Measurements from ENCODE around the gene HARS1. TPM values are rescaled to one million over a fixed set of nuclear protein-coding genes. Genes with fewer than 3 reads are reported as not detected.

The HARS1 gene
- total and polyA plus RNA-seq, 2 of the 13 experiments (the other 11 are each of a cell fraction or from before 2014, with no cell fraction given), result 36.9 to 66.2 TPM

DNA sequence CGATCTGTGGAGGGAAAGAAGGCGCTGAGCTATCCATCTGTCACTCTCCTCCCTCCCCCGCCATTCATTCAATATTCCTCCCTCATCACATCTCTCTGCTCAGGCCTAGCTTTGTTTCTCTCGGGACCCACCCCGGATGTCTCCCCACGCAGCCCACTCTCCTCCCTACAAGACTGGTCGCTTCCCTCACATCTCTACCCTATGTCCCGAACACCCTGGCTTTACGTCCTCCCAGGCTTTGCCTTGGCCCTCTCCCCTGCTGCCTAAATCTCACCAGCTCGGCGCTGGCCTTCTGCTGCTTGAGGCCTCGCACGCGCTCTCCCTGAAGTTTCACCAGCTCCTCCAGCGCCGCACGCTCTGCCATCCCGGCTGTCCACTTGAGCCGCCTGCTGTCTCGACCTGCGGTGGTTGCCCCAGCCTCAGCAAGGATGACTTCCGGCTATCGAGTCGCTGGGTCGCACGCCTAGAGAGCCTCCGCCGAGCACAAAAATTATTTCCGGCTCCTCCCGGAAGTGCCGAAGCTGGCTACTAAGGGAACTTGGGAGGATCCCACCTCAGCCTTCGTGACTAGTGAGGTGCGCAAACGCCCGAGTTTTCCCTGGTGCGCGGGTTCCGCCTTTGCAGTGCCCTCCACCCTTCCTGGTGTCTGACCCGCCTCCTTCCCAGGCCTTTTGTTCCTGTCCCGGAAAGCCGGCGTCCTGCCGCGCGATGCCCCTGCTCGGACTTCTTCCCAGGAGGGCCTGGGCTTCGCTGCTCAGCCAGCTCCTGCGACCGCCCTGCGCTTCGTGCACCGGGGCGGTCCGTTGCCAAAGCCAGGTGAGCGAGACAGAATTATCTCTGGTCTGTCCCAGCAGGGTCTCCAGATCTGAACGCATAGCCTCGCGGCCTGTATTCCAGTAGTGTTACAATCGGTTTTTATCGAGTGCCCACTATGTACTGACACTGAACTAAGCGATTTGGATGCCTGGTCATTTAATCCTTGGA is at the start of gene HARS1, which contains the start of gene HARS2 (continued):
- TF ChIP-seq, protein P1, sequence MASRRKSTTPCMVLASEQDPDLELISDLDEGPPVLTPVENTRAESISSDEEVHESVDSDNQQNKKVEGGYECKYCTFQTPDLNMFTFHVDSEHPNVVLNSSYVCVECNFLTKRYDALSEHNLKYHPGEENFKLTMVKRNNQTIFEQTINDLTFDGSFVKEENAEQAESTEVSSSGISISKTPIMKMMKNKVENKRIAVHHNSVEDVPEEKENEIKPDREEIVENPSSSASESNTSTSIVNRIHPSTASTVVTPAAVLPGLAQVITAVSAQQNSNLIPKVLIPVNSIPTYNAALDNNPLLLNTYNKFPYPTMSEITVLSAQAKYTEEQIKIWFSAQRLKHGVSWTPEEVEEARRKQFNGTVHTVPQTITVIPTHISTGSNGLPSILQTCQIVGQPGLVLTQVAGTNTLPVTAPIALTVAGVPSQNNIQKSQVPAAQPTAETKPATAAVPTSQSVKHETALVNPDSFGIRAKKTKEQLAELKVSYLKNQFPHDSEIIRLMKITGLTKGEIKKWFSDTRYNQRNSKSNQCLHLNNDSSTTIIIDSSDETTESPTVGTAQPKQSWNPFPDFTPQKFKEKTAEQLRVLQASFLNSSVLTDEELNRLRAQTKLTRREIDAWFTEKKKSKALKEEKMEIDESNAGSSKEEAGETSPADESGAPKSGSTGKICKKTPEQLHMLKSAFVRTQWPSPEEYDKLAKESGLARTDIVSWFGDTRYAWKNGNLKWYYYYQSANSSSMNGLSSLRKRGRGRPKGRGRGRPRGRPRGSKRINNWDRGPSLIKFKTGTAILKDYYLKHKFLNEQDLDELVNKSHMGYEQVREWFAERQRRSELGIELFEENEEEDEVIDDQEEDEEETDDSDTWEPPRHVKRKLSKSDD (CRISPR knock-in tag; IDR thresholded peaks at IDR 0.05; ENCODE audit: low read depth), result no peak; the same call in 1 of the 2 replicates
- no peak for TF ChIP-seq ZNF557 (CRISPR knock-in tag; IDR thresholded peaks at IDR 0.05)
- TF ChIP-seq ZSCAN20 (CRISPR knock-in tag; IDR thresholded peaks at IDR 0.05; ENCODE audit: borderline replicate concordance), result peak; percentile 80; the same call in 1 of the 2 replicates
- TF ChIP-seq RFXANK (CRISPR knock-in tag; IDR thresholded peaks at IDR 0.05), result no peak
- peak; percentile 98 for TF ChIP-seq ZNF230 (CRISPR knock-in tag; IDR thresholded peaks at IDR 0.05)
- TF ChIP-seq DPF2 (CRISPR knock-in tag; IDR thresholded peaks at IDR 0.05; ENCODE audit: borderline replicate concordance, low read depth), result no peak
- no peak for TF ChIP-seq ZNF510 (CRISPR knock-in tag; IDR thresholded peaks at IDR 0.05; ENCODE audit: low read depth)
- TF ChIP-seq SOX5 (CRISPR knock-in tag; IDR thresholded peaks at IDR 0.05; ENCODE audit: borderline replicate concordance), result no peak
- TF ChIP-seq SMYD3 (CRISPR knock-in tag; IDR thresholded peaks at IDR 0.05), result no peak; the same call in 1 of the 2 replicates
- TF ChIP-seq, protein P2, sequence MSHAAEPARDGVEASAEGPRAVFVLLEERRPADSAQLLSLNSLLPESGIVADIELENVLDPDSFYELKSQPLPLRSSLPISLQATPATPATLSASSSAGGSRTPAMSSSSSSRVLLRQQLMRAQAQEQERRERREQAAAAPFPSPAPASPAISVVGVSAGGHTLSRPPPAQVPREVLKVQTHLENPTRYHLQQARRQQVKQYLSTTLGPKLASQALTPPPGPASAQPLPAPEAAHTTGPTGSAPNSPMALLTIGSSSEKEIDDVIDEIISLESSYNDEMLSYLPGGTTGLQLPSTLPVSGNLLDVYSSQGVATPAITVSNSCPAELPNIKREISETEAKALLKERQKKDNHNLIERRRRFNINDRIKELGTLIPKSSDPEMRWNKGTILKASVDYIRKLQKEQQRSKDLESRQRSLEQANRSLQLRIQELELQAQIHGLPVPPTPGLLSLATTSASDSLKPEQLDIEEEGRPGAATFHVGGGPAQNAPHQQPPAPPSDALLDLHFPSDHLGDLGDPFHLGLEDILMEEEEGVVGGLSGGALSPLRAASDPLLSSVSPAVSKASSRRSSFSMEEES (CRISPR knock-in tag; IDR thresholded peaks at IDR 0.05), result peak; percentile 46
- TF ChIP-seq ARHGAP35 (CRISPR knock-in tag; IDR thresholded peaks at IDR 0.05; ENCODE audit: borderline replicate concordance), result peak; percentile 76; the same call in 1 of the 2 replicates
- peak; percentile 85; the same call in 1 of the 2 replicates for TF ChIP-seq FOXM1 (CRISPR knock-in tag; IDR thresholded peaks at IDR 0.05)
- TF ChIP-seq, protein P3, sequence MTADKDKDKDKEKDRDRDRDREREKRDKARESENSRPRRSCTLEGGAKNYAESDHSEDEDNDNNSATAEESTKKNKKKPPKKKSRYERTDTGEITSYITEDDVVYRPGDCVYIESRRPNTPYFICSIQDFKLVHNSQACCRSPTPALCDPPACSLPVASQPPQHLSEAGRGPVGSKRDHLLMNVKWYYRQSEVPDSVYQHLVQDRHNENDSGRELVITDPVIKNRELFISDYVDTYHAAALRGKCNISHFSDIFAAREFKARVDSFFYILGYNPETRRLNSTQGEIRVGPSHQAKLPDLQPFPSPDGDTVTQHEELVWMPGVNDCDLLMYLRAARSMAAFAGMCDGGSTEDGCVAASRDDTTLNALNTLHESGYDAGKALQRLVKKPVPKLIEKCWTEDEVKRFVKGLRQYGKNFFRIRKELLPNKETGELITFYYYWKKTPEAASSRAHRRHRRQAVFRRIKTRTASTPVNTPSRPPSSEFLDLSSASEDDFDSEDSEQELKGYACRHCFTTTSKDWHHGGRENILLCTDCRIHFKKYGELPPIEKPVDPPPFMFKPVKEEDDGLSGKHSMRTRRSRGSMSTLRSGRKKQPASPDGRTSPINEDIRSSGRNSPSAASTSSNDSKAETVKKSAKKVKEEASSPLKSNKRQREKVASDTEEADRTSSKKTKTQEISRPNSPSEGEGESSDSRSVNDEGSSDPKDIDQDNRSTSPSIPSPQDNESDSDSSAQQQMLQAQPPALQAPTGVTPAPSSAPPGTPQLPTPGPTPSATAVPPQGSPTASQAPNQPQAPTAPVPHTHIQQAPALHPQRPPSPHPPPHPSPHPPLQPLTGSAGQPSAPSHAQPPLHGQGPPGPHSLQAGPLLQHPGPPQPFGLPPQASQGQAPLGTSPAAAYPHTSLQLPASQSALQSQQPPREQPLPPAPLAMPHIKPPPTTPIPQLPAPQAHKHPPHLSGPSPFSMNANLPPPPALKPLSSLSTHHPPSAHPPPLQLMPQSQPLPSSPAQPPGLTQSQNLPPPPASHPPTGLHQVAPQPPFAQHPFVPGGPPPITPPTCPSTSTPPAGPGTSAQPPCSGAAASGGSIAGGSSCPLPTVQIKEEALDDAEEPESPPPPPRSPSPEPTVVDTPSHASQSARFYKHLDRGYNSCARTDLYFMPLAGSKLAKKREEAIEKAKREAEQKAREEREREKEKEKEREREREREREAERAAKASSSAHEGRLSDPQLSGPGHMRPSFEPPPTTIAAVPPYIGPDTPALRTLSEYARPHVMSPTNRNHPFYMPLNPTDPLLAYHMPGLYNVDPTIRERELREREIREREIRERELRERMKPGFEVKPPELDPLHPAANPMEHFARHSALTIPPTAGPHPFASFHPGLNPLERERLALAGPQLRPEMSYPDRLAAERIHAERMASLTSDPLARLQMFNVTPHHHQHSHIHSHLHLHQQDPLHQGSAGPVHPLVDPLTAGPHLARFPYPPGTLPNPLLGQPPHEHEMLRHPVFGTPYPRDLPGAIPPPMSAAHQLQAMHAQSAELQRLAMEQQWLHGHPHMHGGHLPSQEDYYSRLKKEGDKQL (CRISPR knock-in tag; IDR thresholded peaks at IDR 0.05; ENCODE audit: low read depth), result 0 out of 2 replicates have a peak, but pooled peaks have one; percentile 34
- no peak for TF ChIP-seq PAF1 (CRISPR knock-in tag; IDR thresholded peaks at IDR 0.05)
- TF ChIP-seq, protein P4, sequence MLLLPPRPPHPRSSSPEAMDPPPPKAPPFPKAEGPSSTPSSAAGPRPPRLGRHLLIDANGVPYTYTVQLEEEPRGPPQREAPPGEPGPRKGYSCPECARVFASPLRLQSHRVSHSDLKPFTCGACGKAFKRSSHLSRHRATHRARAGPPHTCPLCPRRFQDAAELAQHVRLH (CRISPR knock-in tag; IDR thresholded peaks at IDR 0.05; ENCODE audit: borderline replicate concordance, low read depth), result peak; percentile 96; the same call in 1 of the 2 replicates
- no peak for TF ChIP-seq NFRKB (IDR thresholded peaks at IDR 0.05)
- no peak for TF ChIP-seq HOXA9 (CRISPR knock-in tag; IDR thresholded peaks at IDR 0.05; ENCODE audit: borderline replicate concordance)
- TF ChIP-seq ZNF775 (CRISPR knock-in tag; IDR thresholded peaks at IDR 0.05; ENCODE audit: borderline replicate concordance), result no peak
- TF ChIP-seq NPAS2 (CRISPR knock-in tag; IDR thresholded peaks at IDR 0.05; ENCODE audit: borderline replicate concordance), result no peak
